ENCODE results near the gene PTPN1.
A peak's percentile ranks its signal among the peaks of the same experiment; 100 is the strongest.
"Not testable (repeated sequence)": the region's sequence is repeated elsewhere in the genome, so short reads cannot be mapped to it uniquely, and the experiment has no call there.

PTPN1 gene

DNA sequence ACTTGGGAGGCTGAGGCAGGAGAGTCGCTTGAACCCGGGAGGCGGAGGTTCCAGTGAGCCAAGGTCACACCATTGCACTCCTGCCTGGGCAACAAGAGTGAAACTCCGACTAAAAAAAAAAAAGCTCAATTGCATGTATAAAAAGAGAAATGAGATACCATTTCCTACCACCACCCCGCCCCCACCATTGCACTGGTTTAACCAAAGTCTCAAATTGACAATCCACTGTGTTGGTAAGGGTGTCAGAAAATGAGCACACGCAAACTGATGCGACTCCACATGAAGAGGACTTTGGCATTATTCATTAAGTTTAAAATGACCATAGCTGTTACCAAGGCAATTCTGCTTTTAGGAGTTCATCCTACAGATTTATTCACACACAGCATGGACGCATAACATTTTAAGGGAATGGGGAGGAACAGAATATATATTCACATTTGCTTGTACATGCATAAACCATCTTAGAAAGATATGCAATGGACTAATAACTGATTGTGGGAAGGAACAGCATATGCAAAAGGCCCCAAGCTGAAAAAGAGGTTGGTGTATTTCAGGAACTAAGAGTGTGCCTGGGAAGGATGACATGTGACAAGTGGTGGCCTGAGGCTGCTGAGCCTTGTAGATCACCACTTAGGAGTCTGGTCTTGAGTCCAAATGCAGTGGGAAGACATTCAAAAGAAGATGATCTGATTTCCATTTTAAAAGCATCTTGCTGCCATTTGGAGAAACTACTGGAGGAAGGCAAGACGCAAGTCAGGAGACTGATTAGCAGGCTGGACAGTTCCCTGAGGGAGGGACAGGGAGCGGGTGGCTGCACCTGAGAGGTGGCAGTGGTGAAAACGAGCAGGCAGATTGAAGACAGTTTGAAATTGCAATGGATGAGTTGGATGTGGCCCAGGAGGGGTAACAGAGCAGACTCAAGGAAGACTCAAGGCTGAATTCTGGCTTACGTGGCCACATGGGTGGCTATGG is 37.2 kb upstream of the PTPN1 start:
- DNase-seq (ENCODE audit: insufficient read length, low spot score) (no peak), FAIRE-seq (no peak)
- TF ChIP-seq POLR2A (IDR thresholded peaks at IDR 0.05; ENCODE audit: low read depth, low read length): no peak

DNA sequence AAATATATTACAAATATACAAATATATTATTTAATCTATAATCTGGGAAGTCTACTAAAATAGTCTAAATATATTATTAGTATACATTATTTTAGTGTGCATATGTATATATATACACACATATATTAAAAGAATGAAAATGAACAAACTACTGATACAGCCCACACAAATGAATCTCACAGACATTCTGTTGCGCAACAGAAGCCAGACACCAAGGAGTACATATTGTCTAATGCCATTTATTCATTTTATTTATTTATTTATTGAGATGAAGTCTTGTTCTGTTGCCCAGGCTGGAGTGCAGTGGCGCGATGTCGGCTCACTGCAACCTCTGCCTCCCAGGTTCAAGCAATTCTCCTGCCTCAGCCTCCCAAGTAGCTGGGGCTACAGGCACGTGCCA is 35.8 kb upstream of the PTPN1 start:
- not testable (repeated sequence) for DNase-seq (ENCODE audit: insufficient read length, low spot score); FAIRE-seq

DNA sequence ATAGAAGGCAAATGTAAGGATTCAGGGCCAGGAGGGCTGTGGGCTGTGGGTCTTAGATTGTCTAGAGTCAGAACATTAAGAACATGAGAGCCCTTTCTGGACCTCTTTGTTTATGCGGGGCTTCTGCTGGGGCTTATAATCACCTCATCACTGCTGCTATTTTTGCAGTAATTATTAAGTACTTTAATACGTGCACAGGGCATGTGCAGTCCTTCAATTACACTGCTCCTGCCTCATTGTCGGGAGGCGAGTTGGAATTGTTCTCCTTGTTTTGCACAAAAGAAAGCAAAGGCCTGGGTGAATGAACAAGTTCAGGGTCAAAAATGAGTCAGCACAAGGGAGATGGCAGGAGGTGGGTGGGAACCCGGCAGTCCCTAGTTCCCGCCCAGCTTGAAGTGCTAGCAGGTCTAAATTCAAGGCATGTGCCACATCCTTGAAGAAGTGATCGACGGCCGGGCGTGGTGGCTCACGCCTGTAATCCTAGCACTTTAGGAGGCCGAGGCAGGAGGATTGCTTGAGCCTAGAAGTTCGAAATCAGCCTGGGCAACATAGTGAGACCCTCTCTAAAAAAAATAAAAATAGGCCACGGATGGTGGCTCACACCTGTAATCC is 34.4 kb upstream of the PTPN1 start:
- DNase-seq (ENCODE audit: insufficient read length, low spot score) (peak; percentile 55), FAIRE-seq (no peak)
- no peak for TF ChIP-seq POLR2A (IDR thresholded peaks at IDR 0.05; ENCODE audit: low read depth, low read length)

DNA sequence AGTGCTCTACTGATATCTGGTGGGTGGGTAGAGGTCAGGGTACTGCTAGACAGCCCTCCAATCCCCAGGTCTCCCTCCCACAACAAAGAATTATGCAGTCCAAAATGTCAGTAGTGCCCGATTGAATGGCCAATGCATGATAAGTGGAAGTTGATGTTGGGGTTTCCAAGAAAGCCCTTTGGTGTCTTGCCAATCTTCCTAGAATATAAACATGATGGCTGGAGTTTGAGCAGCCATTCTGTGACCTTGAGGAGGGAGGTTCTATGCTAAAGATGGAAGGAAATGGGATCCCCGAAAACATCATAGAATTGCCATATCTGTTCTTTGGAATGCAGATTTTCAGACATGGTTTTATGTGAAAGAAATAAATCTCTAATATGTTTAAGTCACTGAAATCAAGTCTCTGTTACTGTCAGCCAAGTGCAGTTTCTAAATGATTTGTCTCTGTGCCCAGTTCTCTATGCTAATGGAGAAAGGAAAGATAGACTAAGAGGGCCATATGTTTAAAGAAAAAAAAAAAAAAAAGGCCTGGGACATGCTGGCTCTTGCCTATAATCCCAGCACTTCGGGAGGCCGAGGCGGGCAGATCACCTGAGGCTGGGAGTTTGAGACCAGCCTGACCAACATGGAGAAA is 32.8 kb upstream of the PTPN1 start:
- no peak for TF ChIP-seq POLR2A (IDR thresholded peaks at IDR 0.05; ENCODE audit: low read depth, low read length)
- DNase-seq (ENCODE audit: insufficient read length, low spot score) (no peak), FAIRE-seq (no peak)

DNA sequence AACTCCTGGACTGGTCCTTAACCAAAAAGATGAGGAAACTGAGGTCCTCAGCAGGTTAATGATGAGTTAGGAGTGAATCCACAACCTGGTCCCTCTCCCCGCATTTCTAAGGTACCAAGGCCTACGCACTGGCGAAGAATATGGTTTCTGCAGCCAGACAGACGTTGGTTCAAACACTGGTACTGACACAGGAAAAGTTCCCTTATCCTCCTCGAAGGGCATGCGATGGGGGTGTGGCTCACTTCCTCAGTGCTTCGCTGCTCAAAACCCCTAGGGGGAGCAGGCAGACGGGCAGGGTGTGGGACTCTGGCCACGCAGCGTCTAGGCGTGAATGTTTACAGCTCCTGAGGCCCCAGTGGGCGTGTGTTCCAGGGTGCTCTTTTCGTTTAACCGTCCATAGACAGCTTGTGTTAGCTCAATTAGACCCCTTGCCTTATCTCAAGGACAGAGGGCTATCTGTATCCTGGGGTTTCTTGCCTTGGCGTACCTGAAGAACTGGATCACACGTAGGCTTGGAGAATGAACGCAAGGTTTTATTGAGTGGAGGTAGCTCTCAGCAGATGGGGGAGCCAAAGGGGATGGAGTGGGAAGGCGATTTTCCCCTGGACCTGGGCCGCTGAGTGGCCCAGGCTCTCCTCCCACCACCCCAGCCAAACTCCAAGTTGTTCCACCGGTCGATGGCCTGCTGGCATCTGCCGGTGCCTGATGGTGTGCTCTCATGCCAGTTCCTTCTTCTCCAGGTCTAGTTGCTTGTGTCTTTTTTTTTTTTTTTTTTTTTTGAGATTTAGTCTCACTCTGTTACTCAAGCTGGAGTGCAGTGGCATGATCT is 31.8 kb upstream of the PTPN1 start:
- FAIRE-seq: no peak
- no peak for DNase-seq (ENCODE audit: insufficient read length, low spot score)
- TF ChIP-seq POLR2A (IDR thresholded peaks at IDR 0.05; ENCODE audit: low read depth, low read length): no peak

DNA sequence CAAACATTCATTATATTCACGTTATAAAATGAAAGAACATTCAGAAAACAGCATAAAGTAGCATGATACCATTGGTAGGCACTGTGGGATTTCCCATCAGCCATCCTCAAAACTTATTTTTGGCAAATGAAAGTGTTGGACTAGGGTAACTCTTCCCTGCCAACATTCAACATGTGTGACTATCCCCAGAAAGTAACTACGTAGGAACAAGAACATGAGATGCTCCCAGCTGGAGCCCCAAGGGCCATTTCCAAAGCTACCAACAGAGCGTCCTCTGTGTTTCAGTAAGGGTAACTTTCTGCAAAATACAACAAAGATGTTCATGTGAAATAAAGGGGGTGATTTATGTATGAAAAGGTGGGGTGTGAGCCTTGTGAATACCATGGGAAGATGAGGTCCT is 28.4 kb upstream of the PTPN1 start:
- no peak for DNase-seq (ENCODE audit: insufficient read length, low spot score)
- FAIRE-seq: no peak
- no peak for TF ChIP-seq POLR2A (IDR thresholded peaks at IDR 0.05; ENCODE audit: low read depth, low read length)

DNA sequence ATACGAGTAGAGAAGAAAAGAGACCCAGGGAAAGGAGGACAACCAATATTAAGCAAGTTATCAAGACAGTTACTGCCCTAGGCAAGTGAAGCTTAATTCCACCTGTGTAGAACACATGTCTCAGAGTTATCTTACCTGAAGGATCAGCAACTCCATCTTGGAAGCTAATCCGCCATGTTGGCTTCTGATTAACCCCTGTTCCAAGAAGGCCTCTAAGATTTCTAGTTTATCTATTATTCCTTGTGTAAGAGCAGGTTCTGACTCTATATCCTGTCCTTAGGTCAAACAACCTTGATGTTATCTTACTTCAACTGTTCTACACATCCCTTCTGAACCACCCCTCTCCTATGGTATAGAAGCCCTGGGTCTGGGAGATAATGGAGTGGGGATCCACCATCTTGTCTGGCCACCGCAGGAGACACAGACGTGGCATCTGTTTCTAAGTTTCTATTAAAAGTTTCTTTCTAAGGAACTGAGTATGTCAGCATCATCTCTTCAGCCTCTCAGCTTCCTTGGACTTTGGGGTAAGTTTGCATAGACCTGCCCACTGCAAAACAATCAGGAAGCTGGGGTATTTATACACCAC is 27.7 kb upstream of the PTPN1 start:
- FAIRE-seq (no peak), DNase-seq (ENCODE audit: insufficient read length, low spot score) (no peak)
- no peak for TF ChIP-seq POLR2A (IDR thresholded peaks at IDR 0.05; ENCODE audit: low read depth, low read length)

DNA sequence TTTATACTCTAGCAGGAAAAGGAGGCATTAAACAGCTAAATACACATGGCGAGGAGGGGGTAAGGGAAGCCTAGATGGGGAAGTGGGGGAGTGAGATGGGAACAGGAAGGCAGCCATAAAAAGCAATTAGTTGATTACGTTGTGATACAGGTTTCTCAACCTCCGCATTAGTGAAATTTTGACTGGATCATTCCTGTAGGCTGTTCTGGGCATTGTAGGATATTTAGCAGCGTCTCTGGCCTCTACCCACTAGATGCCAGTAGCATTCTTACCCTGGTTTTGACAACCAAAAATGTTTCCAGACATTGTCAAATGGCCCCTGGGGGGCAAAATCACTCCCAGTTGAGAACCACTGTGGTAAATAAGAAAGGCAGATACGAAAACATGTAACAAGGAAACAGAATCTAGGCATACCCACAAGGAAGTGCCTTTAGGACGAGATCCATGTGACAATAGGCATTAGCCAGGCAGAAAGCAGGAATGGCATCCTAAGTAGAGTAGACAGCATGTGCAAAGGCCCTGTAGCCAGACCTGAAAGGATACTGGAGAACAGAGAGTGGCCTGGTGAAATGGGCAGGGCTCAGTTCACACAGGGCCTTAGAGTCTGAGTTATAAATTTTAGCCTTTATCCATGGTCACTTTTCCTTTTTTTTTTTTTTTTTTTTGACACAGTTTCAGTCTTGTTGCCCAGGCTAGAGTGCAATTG is 25.8 kb upstream of the PTPN1 start:
- DNase-seq (ENCODE audit: insufficient read length, low spot score): no peak
- TF ChIP-seq POLR2A (IDR thresholded peaks at IDR 0.05; ENCODE audit: low read depth, low read length): no peak
- no peak for FAIRE-seq

DNA sequence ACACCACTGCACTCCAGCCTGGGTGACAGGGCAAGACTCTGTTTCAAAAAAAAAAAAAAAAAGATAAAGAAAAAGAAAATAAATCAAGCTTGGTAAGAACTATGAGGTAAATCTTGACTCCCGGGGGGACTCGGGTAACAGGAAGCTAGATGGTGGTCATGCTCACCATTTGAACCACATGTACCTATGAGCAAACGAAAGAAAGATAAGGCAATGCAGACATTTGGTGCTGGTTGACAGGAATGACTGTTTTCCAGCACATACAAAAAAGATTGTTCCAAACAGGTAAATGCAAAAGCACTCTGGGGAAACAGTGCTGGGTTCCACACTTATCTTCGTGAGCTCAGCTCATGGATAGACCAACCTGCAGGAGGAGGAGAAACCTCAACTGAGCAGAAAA is 22.8 kb upstream of the PTPN1 start:
- FAIRE-seq: no peak
- no peak for TF ChIP-seq POLR2A (IDR thresholded peaks at IDR 0.05; ENCODE audit: low read depth, low read length)
- DNase-seq (ENCODE audit: insufficient read length, low spot score): no peak

DNA sequence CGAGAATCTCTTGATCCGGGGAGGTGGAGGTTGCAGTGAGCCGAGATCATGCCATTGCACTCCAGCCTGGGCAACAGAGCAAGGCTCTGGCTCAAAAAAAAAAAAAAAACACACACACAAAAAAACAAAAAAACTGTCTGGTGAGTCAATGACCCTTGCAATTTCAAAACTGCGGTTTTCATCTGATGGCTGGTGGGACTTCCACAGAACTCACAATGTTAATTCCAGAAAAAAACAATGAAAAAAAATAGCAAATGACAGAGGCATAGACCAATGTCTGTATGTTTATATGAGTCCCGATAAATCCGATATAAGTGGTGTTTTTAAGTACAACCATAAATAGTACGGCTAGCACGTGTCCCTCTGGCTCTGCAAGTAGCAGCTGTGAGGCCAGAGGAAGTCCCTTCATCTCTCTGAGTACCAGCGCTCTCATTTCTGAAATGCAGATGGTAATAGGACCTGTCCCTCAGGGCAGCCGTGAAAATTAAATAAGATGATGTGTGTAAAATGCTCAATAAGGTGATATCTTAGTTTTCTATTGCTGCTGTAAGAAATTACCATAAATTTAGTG is 21.9 kb upstream of the PTPN1 start:
- FAIRE-seq (no peak), DNase-seq (ENCODE audit: insufficient read length, low spot score) (no peak)
- no peak for TF ChIP-seq POLR2A (IDR thresholded peaks at IDR 0.05; ENCODE audit: low read depth, low read length)

DNA sequence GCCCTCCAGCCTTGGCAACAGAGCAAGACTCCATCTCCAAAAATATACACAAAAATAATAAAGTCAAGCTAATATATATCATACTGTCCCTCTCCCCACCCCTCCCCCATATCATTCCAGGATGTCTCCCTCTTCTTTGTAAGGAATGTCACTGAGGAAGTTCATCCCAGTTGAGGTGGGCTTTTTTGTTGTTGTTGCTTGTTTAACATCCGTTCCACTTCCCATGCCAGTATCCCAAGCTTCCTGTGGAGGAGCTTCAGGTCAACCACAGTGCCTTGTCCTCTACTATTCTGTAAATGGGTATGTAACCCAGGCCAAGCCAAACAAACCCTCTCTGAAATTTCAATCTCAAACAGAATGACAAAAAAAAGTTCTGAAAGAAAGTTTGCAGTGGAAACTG is 19.0 kb upstream of the PTPN1 start:
- no peak for TF ChIP-seq POLR2A (IDR thresholded peaks at IDR 0.05; ENCODE audit: low read depth, low read length)
- FAIRE-seq: no peak

DNA sequence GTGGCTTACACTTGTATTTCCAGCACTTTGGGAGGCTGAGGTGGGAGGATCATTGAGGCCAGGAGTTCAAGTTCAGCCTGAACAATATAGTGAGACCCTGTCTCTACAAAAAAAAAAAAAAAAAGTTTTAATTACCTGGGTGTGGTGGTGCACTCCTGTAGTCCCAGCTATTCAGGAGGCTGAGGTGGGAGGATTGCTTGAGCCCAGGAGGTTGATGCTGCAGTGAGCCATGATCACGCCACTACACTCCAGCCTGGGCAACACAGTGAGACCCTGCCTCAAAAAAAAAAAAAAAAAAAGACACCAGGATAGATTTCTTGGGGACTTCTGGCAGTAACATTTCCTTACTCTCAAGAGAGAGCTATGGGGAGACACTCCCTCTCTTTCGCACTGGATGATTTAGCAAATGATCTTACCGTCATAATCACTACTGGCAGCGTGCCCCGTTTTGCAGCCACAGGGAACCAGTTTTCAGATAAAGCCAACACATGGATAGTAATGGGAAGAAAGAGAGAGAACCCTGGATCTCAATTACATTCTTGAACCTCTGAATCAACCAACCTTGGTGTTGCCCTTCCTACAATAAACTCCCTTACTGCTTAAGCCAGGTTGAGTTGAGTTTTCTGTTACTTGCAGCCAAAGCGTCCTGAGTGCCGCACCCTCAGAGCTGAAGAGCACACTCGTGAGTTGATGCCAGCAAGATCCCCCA is 18.1 kb upstream of the PTPN1 start:
- FAIRE-seq (no peak), DNase-seq (ENCODE audit: insufficient read length, low spot score) (no peak)
- no peak for TF ChIP-seq POLR2A (IDR thresholded peaks at IDR 0.05; ENCODE audit: low read depth, low read length)

More for the DNA sequence above, 19.0 kb upstream of the PTPN1 start:
- DNase-seq (ENCODE audit: insufficient read length, low spot score): no peak

Measured in H54 (cell line).